ENCODE measurements around the gene TMEM39A.

The TMEM39A gene

GRCh38 chr3:119444590-119444989 lies 18.8 kb downstream of the TMEM39A start:
- DNase-seq: no peak

GRCh38 chr3:119443179-119443578 lies 20.2 kb downstream of the TMEM39A start:
- no peak for DNase-seq

GRCh38 chr3:119437691-119438258 lies 25.6 kb downstream of the TMEM39A start:
- peak in 1 of 2 donors; percentile 1 for DNase-seq

GRCh38 chr3:119436977-119437376 lies 26.4 kb downstream of the TMEM39A start:
- DNase-seq: no peak

GRCh38 chr3:119434703-119435102 lies 28.7 kb downstream of the TMEM39A start:
- no peak for DNase-seq

GRCh38 chr3:119433613-119434325 lies 29.6 kb downstream of the TMEM39A start:
- no peak for DNase-seq

GRCh38 chr3:119428538-119428937 lies 34.9 kb downstream of the TMEM39A start:
- no peak for DNase-seq

- DNase-seq: no peak
These were observed 35.7 kb downstream of the TMEM39A start for GRCh38 chr3:119427669-119428068.

GRCh38 chr3:119420196-119420595 lies 43.2 kb downstream of the TMEM39A start:
- DNase-seq: no peak

GRCh38 chr3:119418641-119419040 lies 44.8 kb downstream of the TMEM39A start:
- DNase-seq: no peak

GRCh38 chr3:119417771-119418512 lies 45.5 kb downstream of the TMEM39A start:
- DNase-seq: no peak

- no peak for DNase-seq
These were observed 46.5 kb downstream of the TMEM39A start for GRCh38 chr3:119416873-119417272.

- no peak for DNase-seq
These were observed 49.7 kb downstream of the TMEM39A start for GRCh38 chr3:119413603-119414280.

GRCh38 chr3:119409844-119410243 lies 53.6 kb downstream of the TMEM39A start:
- no peak for DNase-seq

GRCh38 chr3:119408243-119408950 lies 55.0 kb downstream of the TMEM39A start:
- no peak for DNase-seq

GRCh38 chr3:119405315-119405714 lies 58.1 kb downstream of the TMEM39A start:
- no peak for DNase-seq

- DNase-seq: no peak
These were observed 60.2 kb downstream of the TMEM39A start for GRCh38 chr3:119403201-119403600.

- no peak for DNase-seq
These were observed 60.6 kb downstream of the TMEM39A start for GRCh38 chr3:119402791-119403190.

GRCh38 chr3:119401503-119402440 lies 61.6 kb downstream of the TMEM39A start:
- DNase-seq: no peak

- DNase-seq: no peak
These were observed 62.3 kb downstream of the TMEM39A start for GRCh38 chr3:119401069-119401468.

- DNase-seq: no peak
These were observed 62.9 kb downstream of the TMEM39A start for GRCh38 chr3:119400466-119400865.

GRCh38 chr3:119396870-119397269 lies 66.5 kb downstream of the TMEM39A start:
- DNase-seq: no peak
